Sigmoid colon (tissue), 4 donors: ENCODE results near the gene SEC14L3.

Experiments
- EP300 ChIP-seq, 4 donors: sonication (generic); formaldehyde crosslinking; IDR thresholded peaks; one replicate each; pipeline ENCODE4 v1.6.1; 2017; ENCODE audit warnings: antibody characterized with exemption in 4 of 4
- POLR2A ChIP-seq, 2 donors: fragments of 450-650 bp; IDR thresholded peaks; one replicate each; pipeline ENCODE4 v1.6.1; 2016; ENCODE audit warnings: antibody characterized with exemption in 2 of 2, mild to moderate bottlenecking in 2 of 2, moderate library complexity in 2 of 2
- POLR2AphosphoS5 ChIP-seq, 4 donors: sonication (generic); formaldehyde crosslinking; IDR thresholded peaks; one replicate each; pipeline ENCODE4 v1.6.1; 2017; ENCODE audit warnings: antibody characterized with exemption in 4 of 4
- TF ChIP-seq, protein P1 (sequence below), 4 experiments: fragments of 450-650 bp in 3 of 4; fragments of 200-600 bp in 1 of 4; IDR thresholded peaks; one replicate each; pipeline ENCODE4 v1.5.1; 2016 to 2019; ENCODE audit warnings: antibody characterized with exemption in 4 of 4, mild to moderate bottlenecking in 3 of 4, moderate library complexity in 2 of 4

DNA sequence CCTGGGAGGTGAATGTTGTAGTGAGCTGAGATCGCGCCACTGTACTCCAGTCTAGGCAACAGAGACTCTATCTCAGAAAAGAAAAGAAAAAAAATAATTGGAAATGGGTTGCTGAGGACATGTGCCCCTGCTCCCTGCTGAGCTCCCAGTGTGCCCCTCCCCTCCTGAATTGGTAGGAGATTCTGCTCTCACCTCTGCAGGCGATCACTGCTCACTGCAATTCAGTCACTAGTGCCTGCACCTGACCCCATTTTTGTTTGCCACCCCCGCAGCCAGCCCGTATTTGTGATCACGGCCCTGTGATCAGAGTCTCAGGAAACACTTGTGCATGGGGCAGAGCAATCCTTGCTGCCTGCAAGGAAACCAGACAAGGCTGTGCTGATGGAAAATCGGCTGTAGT is 16.3 kb upstream of the SEC14L3 start:
- no peak for TF ChIP-seq POLR2A (IDR thresholded peaks at IDR 0.05)
- TF ChIP-seq, protein P1, sequence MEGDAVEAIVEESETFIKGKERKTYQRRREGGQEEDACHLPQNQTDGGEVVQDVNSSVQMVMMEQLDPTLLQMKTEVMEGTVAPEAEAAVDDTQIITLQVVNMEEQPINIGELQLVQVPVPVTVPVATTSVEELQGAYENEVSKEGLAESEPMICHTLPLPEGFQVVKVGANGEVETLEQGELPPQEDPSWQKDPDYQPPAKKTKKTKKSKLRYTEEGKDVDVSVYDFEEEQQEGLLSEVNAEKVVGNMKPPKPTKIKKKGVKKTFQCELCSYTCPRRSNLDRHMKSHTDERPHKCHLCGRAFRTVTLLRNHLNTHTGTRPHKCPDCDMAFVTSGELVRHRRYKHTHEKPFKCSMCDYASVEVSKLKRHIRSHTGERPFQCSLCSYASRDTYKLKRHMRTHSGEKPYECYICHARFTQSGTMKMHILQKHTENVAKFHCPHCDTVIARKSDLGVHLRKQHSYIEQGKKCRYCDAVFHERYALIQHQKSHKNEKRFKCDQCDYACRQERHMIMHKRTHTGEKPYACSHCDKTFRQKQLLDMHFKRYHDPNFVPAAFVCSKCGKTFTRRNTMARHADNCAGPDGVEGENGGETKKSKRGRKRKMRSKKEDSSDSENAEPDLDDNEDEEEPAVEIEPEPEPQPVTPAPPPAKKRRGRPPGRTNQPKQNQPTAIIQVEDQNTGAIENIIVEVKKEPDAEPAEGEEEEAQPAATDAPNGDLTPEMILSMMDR (IDR thresholded peaks at IDR 0.05) = no peak
- TF ChIP-seq EP300 (IDR thresholded peaks at IDR 0.05) = no peak
- TF ChIP-seq POLR2AphosphoS5 (IDR thresholded peaks at IDR 0.05) = no peak
